ENCODE measurements around the gene B3GNT8. TPM values are rescaled to one million over a fixed set of nuclear protein-coding genes. Genes with fewer than 3 reads are reported as not detected.

B3GNT8 gene
- total and polyA plus RNA-seq, 2 of the 4 experiments (the other 2 are of a cell fraction), result 0.36 TPM

DNA sequence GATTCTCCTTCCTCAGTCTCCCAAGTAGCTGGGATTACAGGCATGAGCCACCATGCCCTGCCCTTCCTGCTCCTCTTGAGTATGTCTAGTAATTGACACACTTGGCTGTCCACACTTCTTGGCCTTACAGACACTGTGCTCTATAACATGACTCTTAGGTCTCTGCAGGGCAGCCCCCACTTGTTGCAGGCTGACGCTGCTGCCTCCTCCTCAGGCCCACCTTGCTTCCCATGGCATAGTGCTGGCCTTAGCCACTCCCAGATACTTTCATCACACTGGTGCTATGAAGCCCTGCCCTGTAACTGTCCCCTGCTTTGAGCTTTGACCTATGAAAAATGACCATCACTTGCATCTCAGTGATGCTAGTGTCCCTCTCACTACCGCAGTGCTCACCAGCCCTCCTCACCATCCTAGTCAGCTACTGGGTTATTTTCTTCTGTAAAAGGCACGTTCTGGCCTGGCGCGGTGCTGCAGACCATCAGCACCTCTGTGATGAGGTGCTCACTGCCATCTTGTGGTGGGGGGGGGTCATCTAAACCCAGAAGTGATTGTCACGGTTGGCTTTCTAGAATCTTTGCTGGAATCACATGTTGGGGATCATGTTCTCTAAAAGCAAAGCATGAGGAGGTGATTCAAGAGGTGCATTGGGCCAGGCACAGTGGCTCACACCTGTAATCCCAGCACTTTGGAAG is 25.6 kb upstream of the B3GNT8 start:
- CTCF ChIA-PET, result no interaction called here
- no peaks in the 10 kb centered on the region for H3K36me3 ChIP-seq (ENCODE audit: control insufficient read depth, insufficient read depth, low read length)
- H2BK20ac ChIP-seq (ENCODE audit: low read depth, low read length), result no peak overlapping the region
- H3K27ac ChIP-seq (ENCODE audit: insufficient read depth, low read length), result no peak overlapping the region
- whole genome bisulfite sequencing, 2 experiments (ENCODE audit: extremely low coverage in 2 of 2, insufficient read length in 1 of 2), result 83% methylated on average over 2 of the region's 6 CpGs; no CpG with 5 or more reads in 1 of the 2 experiments
- no peaks in the 10 kb centered on the region for H3K9me1 ChIP-seq (ENCODE audit: insufficient read depth, low read length)
- H3K27me3 ChIP-seq (ENCODE audit: control insufficient read depth, insufficient read depth, low read length), result no peaks in the 10 kb centered on the region; the same call in 1 of the 2 replicates
- H2BK15ac ChIP-seq (ENCODE audit: low read depth, low read length), result no peak overlapping the region
- no peaks in the 10 kb centered on the region for H3K79me1 ChIP-seq (ENCODE audit: low read depth in 1 of 2, low read length in 2 of 2)
- no peak overlapping the region for H3K18ac ChIP-seq (ENCODE audit: low read depth, low read length)
- BruUV-seq (replicated peaks), result no TSS peak
- intact Hi-C loops (cut with micrococcal nuclease), result no loop called here
- no peak overlapping the region for H3K4ac ChIP-seq (ENCODE audit: low read depth, low read length)
- no peak overlapping the region for H2BK120ac ChIP-seq (ENCODE audit: low read depth, low read length)
- H2BK5ac ChIP-seq (ENCODE audit: low read depth, low read length, poor library complexity, severe bottlenecking), result no peak overlapping the region
- H3K14ac ChIP-seq (replicated peaks; ENCODE audit: low read depth, low read length), result no peak overlapping the region
- in situ Hi-C loops (cut with MboI; ENCODE audit: low sequenced_read_pairs), result no loop called here
- H4K8ac ChIP-seq (ENCODE audit: low read depth in 2 of 2, low read length in 2 of 2), result no peak overlapping the region
- no peak overlapping the region for H3K4me3 ChIP-seq (ENCODE audit: insufficient read depth, low read depth, low read length)
- no peak overlapping the region for H3K9ac ChIP-seq (ENCODE audit: low read depth, low read length)
- no peak for TF ChIP-seq BHLHE40 (IDR thresholded peaks at IDR 0.05; ENCODE audit: low read depth, low read length)
- TF ChIP-seq POLR2A (IDR thresholded peaks at IDR 0.05; ENCODE audit: low read depth, low read length), result no peak
- TF ChIP-seq MAZ (IDR thresholded peaks at IDR 0.05; ENCODE audit: borderline replicate concordance, low read depth, low read length), result no peak
- TF ChIP-seq RFX5 (IDR thresholded peaks at IDR 0.05; ENCODE audit: low read depth, low read length), result no peak
- no peak for TF ChIP-seq USF2 (IDR thresholded peaks at IDR 0.05; ENCODE audit: low read depth, low read length)
- TF ChIP-seq RAD21 (IDR thresholded peaks at IDR 0.05; ENCODE audit: low read length), result no peak
- no peak for TF ChIP-seq SMC3 (IDR thresholded peaks at IDR 0.05; ENCODE audit: low read depth, low read length)
- no peak for TF ChIP-seq MXI1 (IDR thresholded peaks at IDR 0.05; ENCODE audit: borderline replicate concordance, low read depth, low read length)
- no peak overlapping the region for H3K23ac ChIP-seq (ENCODE audit: low read depth, low read length)
- no peak overlapping the region for H2AK9ac ChIP-seq (replicated peaks; ENCODE audit: low read depth, low read length, poor library complexity)
- POLR2A ChIA-PET (ENCODE audit: unreplicated experiment), result no interaction called here
- no peaks in the 10 kb centered on the region for H3K4me1 ChIP-seq (ENCODE audit: control insufficient read depth, insufficient read depth, low read length)
- H3K9me3 ChIP-seq (ENCODE audit: control insufficient read depth, insufficient read depth, low read length), result no peaks in the 10 kb centered on the region
- dilution Hi-C loops (cut with HindIII; ENCODE audit: low sequenced_read_pairs, unreplicated experiment), result no loop called here
- DNase-seq (no peak), ATAC-seq (ENCODE audit: low read depth) (no peak)
- H4K91ac ChIP-seq (ENCODE audit: insufficient read depth, low read depth, low read length), result no peak overlapping the region
- no peak overlapping the region for H2AK5ac ChIP-seq (ENCODE audit: low read depth, low read length)
- H2AFZ ChIP-seq (replicated peaks; ENCODE audit: low read length, poor library complexity), result no peak overlapping the region
- H3K4me2 ChIP-seq (ENCODE audit: low read depth, low read length), result no peak overlapping the region
- no peaks in the 10 kb centered on the region for H4K20me1 ChIP-seq (ENCODE audit: insufficient read depth, low read length)
- H3K56ac ChIP-seq (ENCODE audit: extremely low read depth, insufficient read depth, low read length), result no peak overlapping the region
- H4K5ac ChIP-seq (ENCODE audit: low read depth, low read length), result no peak overlapping the region
